Measurements from ENCODE around the gene NPAS4.
A peak's percentile ranks its signal among the peaks of the same experiment; 100 is the strongest.
"Not testable (repeated sequence)": the region's sequence is repeated elsewhere in the genome, so short reads cannot be mapped to it uniquely, and the experiment has no call there.

NPAS4 gene

GRCh38 chr11:66418168-66418985, 2.5 kb upstream of the NPAS4 start:
- peak; percentile 84 for FAIRE-seq

DNA sequence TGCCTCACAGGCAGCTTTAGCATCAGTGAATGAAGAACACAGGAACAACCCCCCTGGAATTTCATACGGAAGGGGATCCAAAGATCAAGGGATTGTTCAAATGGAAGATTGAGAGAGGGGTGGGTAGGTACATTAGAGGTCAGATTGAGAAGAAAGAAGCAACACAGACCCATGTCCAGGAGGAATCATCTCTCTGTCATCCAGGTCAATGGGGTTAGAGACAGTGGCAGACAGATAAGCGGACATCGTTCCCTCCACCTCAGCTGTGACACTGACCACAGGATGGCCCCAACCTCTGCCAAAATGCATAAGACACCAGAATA, 1.9 kb upstream of the NPAS4 start:
- no peak for FAIRE-seq

- FAIRE-seq: no peak
Measured at GRCh38 chr11:66419825-66420224, 1.0 kb upstream of the NPAS4 start.

DNA sequence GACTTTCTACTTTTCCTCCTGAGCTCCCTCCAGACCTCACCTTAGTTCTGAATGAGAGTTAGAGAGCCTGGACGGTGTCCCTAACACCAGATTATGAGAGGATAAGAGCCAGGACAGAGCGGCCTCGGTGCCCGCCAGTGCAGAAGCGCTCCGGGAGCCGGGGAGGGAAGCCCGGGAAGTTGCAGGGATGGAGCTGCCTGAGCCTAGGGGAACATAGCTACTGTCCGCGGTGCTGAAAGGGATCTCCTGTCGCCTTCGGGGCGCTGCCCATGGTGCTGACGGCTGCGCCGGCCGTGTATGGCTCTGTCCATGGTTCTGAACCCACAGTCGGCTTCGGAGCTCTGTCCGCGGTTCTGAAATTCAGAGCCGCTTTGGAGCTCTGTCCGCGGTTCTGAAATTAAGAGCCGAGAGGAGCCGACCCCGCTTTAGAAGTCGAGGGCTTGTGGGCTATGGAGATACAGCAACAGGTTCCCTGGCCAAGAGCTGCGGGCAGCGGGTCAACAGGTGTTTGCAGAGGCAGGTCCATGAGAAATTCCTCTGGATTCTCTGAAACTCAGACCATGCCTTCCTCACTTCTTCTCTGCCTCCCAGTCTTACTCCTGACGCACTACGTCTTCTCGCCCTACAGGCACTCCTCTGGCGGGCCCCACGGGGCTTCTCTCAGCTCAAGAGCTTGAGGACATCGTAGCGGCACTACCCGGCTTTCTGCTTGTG, 814 bp downstream of the NPAS4 start:
- no peak for FAIRE-seq

GRCh38 chr11:66426314-66426713, 5.5 kb downstream of the NPAS4 start:
- no peak for FAIRE-seq

GRCh38 chr11:66428933-66429332, 8.1 kb downstream of the NPAS4 start:
- FAIRE-seq: no peak

DNA sequence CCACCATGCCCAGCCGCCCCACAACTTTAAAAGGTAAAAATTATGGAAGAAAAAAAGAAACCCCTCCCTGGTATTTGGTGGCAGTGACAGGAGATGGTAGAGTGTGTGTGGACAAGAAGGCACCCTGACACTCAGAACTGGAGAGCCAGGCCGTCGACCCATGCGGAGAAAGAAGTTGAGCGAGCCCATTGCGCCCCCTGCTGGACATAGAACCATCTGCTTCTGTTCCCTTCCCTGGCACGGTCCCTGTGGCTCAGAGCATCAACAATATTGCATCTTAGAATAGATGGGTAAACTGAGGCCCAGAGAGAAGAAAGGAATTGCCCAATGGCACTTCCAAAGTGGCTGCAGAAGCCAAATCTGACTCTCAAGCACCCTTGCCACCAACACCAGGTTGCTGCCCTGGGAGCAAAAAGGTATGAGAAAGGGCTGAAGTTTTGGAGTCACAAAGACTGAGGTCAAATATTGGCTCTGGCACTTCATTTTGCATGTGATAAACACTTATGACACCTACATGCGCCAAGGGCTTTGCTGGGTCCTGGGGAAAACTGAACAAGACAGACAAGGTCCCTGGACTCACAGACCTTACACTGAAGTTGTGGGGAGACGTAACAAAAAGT, 9.3 kb downstream of the NPAS4 start:
- no peak for FAIRE-seq

- FAIRE-seq: not testable (repeated sequence)
Measured at GRCh38 chr11:66431287-66431686, 10.5 kb downstream of the NPAS4 start.

DNA sequence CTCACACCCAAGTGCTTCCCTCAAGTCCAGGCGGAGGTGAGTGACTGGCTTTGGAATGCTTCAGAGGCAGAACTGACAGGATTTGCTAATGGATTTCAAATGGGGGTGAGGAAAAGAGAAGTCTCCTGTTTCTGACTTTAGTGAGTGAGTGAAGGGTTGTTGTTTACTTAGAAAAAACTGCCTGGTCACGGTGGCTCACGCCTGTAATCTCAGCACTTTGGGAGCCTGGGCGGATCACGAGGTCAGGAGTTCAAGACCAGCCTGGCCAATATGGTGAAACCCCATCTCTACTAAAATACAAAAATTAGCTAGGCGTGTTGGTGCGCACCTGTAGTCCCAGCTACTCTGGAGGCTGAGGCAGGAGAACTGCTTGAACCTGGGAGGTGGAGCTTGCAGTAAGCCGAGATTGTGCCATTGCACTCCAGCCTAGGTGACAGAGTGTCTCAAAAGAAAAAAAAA, 11.1 kb downstream of the NPAS4 start:
- FAIRE-seq: not testable (repeated sequence)

DNA sequence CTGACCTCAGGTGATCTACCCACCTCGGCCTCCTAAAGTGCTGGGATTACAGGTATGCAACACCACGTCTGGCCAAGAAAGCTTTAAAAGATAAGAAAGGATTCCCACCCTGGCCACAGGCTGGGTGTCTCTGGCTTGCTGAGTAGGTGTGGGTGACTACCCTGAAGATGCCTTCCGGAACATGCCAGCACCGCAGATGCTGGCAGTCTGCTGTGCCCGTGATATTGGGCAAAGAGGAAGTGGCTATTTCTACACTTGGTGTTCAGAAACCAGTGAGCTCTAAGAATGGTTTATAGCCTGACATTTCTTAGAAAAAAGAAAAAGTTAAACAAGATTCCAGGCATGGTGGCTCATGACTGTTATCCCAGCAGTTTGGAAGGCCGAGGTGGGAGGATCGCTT, 11.8 kb downstream of the NPAS4 start:
- FAIRE-seq: no peak

- no peak for FAIRE-seq
Measured at GRCh38 chr11:66437979-66438503, 17.2 kb downstream of the NPAS4 start.

GRCh38 chr11:66438504-66439466, 17.9 kb downstream of the NPAS4 start, which contains the start of gene MRPL11:
TSS of gene MRPL11 (minus strand) at chr11:66438848. CDS start at chr11:66438754, 94 bp downstream.
- FAIRE-seq: peak; percentile 95

- not testable (repeated sequence) for FAIRE-seq
Measured at GRCh38 chr11:66440101-66440939, 19.5 kb downstream of the NPAS4 start.

GRCh38 chr11:66440940-66441282, 20.1 kb downstream of the NPAS4 start:
- FAIRE-seq: not testable (repeated sequence)

DNA sequence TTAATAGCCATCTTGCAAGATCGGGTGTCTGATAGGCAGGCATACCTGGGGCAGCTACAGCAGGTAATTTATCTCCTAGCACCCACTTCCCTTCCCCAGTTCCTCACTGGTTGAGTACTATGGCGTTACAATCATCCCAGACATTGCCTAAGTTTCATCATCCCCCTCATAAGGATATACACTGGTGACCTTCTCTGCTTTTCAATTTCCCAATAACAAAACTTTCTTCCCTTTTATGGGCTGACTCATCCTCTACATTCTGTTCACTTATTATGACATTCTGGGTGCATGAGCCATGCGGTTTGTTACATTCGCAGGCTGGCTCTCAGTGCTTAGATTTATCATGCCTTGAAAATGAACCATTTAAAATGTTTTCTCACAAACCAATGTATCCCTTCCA, 22.8 kb downstream of the NPAS4 start:
- no peak for FAIRE-seq

DNA sequence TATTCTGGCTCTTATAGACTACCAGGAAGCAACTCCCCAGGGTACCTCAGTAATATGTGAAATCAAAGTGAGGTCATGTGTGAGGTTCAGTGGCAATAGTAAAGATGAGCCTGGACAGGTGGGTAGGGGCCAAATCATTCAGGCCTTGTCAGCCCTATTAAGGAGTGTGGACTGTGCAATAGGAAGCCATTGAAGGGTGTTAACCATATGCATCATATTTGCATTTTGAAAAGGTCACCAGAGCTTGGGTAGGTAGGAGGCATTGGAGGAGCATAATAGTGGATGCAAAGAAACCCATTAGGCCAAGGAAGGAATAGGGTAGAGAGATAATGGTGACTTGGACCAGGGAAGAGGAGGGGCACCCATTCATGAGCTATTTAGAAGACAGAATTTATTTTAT, 26.2 kb downstream of the NPAS4 start:
- no peak for FAIRE-seq

GRCh38 chr11:66448523-66448922, 27.7 kb downstream of the NPAS4 start:
- no peak for FAIRE-seq

DNA sequence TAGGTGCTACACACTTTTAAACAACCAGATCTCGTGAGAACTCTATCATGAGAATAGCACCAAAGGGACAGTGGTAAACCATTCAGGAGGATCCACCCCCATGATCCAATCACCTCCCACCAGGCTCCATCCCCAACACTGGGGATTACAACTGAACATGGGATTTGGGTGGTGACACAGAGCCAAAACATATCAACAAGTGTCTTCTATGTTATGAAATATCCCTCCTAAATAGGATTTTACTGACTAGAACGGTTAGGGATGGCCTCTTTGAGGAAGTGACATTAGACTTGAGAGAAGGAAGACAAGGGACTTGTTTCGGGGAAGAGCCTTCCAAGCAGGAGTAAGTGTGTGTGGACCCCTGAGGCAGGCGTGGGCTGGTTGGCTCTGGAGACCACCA, 29.7 kb downstream of the NPAS4 start:
- no peak for FAIRE-seq

DNA sequence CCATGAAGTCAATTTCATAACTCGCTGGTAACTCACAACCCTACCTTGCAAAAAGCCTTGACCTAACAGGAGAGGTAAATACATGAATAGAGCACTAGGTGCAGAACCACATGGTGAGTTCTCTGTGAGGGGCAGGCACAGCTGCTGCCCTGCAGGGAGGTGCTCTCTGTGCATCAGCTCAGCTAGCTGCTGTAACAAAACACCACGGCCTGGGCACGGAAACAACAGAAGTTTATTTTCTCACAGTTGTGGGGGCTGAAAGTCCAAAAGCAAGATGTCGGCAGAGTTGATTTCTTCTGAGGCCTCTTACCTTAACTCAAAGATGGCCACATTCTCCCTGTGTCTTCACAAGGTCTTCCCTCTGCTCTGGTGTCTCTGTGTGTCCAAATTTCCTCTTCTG, 30.8 kb downstream of the NPAS4 start:
- no peak for FAIRE-seq

- no peak for FAIRE-seq
Measured at GRCh38 chr11:66454247-66454646, 33.4 kb downstream of the NPAS4 start.

- FAIRE-seq: no peak
Measured at GRCh38 chr11:66454828-66455227, 34.0 kb downstream of the NPAS4 start.

DNA sequence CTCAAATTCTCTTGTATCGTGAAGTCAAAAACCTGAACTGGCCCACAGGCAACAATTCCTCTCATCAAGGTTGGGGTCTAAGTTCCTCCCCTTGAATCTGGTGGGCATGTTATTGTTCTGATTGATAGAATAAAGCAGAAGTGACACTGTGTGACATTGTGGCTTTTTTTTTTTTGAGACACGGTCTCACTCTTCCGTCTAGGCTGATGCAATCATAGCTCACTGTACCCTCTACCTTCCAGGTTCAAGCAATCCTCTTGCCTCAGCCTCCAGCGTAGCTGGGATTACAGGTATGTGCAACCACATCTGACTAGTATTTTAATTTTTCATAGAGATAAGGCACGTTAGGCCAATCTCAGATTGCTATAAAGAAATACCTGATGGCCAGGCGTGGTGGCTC, 37.0 kb downstream of the NPAS4 start:
- FAIRE-seq: no peak

Data from islet of Langerhans (tissue), 1 donor.